OCI-LY1 (cell line): Measurements from ENCODE around the gene LHX1.

Experiments
- H2AFZ ChIP-seq: fragments of 200-600 bp; sonication (generic), shearing (Covaris generic); 2 replicates; pipeline ENCODE4 v1.6.0; 2014; ENCODE audit warnings: antibody characterized with exemption, mild to moderate bottlenecking, low read length
- H3F3A ChIP-seq: fragments of 200-600 bp; sonication (generic), shearing (Covaris generic); 2 replicates; pipeline ENCODE4 v1.6.0; 2014; ENCODE audit warnings: mild to moderate bottlenecking, antibody characterized with exemption, low read length, moderate library complexity; ENCODE audit not compliant: insufficient read depth
- H3K27ac ChIP-seq: fragments of 200-600 bp; sonication (generic); 2 replicates; pipeline ENCODE4 v1.5.1; 2014; ENCODE audit warnings: low read length, mixed run types, mild to moderate bottlenecking, low read depth; ENCODE audit not compliant: poor library complexity, severe bottlenecking
- H3K27me3 ChIP-seq: fragments of 200-600 bp; sonication (generic); 2 replicates; pipeline ENCODE4 v1.6.0; 2014; ENCODE audit warnings: antibody characterized with exemption, mild to moderate bottlenecking, low read length, moderate library complexity; ENCODE audit not compliant: insufficient read depth
- H3K36me3 ChIP-seq: fragments of 200-600 bp; sonication (generic); 2 replicates; pipeline ENCODE4 v1.6.1; 2014; ENCODE audit warnings: mild to moderate bottlenecking, antibody characterized with exemption, low read length, moderate library complexity, mixed read lengths; ENCODE audit not compliant: insufficient read depth
- H3K4me1 ChIP-seq: fragments of 200-600 bp; sonication (generic); 2 replicates; pipeline ENCODE4 v1.5.1; 2014; ENCODE audit warnings: mild to moderate bottlenecking, low read length, moderate library complexity; ENCODE audit not compliant: insufficient read depth, severe bottlenecking
- H3K4me2 ChIP-seq: fragments of 200-600 bp; sonication (generic), shearing (Covaris generic); 2 replicates; pipeline ENCODE4 v1.6.1; 2014; ENCODE audit warnings: low read length
- H3K4me3 ChIP-seq: fragments of 200-600 bp; sonication (generic); 2 replicates; pipeline ENCODE4 v1.5.1; 2014; ENCODE audit warnings: low read length, low read depth, mild to moderate bottlenecking, mixed read lengths; ENCODE audit not compliant: poor library complexity, severe bottlenecking
- H3K79me2 ChIP-seq: fragments of 200-600 bp; shearing (Covaris generic); 2 replicates; pipeline ENCODE4 v1.6.1; 2016; ENCODE audit warnings: mixed run types, low read length, mixed read lengths; ENCODE audit not compliant: insufficient read depth
- H3K9ac ChIP-seq: fragments of 200-600 bp; sonication (generic), shearing (Covaris generic); 2 replicates; pipeline ENCODE4 v1.6.1; 2014; ENCODE audit warnings: mild to moderate bottlenecking, low read length, mixed read lengths
- H3K9me2 ChIP-seq: fragments of 200-600 bp; sonication (generic), shearing (Covaris generic); 2 replicates; pipeline ENCODE4 v1.6.1; 2014; ENCODE audit warnings: low read depth, mild to moderate bottlenecking, low read length, mixed read lengths
- H3K9me3 ChIP-seq: fragments of 200-600 bp; shearing (Covaris generic); 2 replicates; pipeline ENCODE4 v1.6.1; 2014; ENCODE audit warnings: low read length, mixed read lengths
- H4K20me1 ChIP-seq: fragments of 200-600 bp; sonication (generic), shearing (Covaris generic); 2 replicates; pipeline ENCODE4 v1.6.0; 2016; ENCODE audit warnings: mild to moderate bottlenecking, low read length; ENCODE audit not compliant: insufficient read depth
- CTCF ChIP-seq: fragments of 200-600 bp; sonication (generic), shearing (Covaris generic); IDR thresholded peaks from 2 replicates; pipeline ENCODE4 v1.5.1; 2017; ENCODE audit warnings: mild to moderate bottlenecking, antibody characterized with exemption, low read length, moderate library complexity, mixed read lengths
- EZH2 ChIP-seq: fragments of 200-600 bp; sonication (generic), shearing (Covaris generic); IDR thresholded peaks from 2 replicates; pipeline ENCODE4 v1.8.0; 2017; ENCODE audit warnings: borderline replicate concordance, mixed run types, mild to moderate bottlenecking, antibody characterized with exemption, low read length, moderate library complexity, mixed read lengths

Gene LHX1

GRCh38 chr17:36934692-36935630, 2.3 kb upstream of the LHX1 start:
- Histone ChIP-seq H3K4me1 (no peaks in the 10 kb centered on the region), H3F3A (no peaks in the 10 kb centered on the region), H3K9ac (no peak overlapping the region), H3K9me2 (no peaks in the 10 kb centered on the region), H3K4me2 (no peak overlapping the region), H2AFZ (no peak overlapping the region), H3K27ac (no peak overlapping the region), H4K20me1 (no peaks in the 10 kb centered on the region), H3K79me2 (no peaks in the 10 kb centered on the region), H3K36me3 (no peaks in the 10 kb centered on the region), H3K4me3 (no peak overlapping the region), H3K9me3 (no peaks in the 10 kb centered on the region), H3K27me3 (no peaks in the 10 kb centered on the region)
- TF ChIP-seq CTCF (no peak), EZH2 (no peak)

GRCh38 chr17:36935671-36936454, 1.4 kb upstream of the LHX1 start:
- Histone ChIP-seq H3K36me3 (no peaks in the 10 kb centered on the region), H3F3A (no peaks in the 10 kb centered on the region), H3K27ac (no peak overlapping the region), H4K20me1 (no peaks in the 10 kb centered on the region), H3K79me2 (no peaks in the 10 kb centered on the region), H3K4me1 (no peaks in the 10 kb centered on the region), H2AFZ (no peak overlapping the region), H3K9ac (no peak overlapping the region), H3K27me3 (no peaks in the 10 kb centered on the region), H3K9me2 (no peaks in the 10 kb centered on the region), H3K9me3 (no peaks in the 10 kb centered on the region), H3K4me3 (no peak overlapping the region), H3K4me2 (no peak overlapping the region)
- TF ChIP-seq CTCF, result no peak
- no peak for TF ChIP-seq EZH2

- Histone ChIP-seq H4K20me1 (no peaks in the 10 kb centered on the region), H3K27me3 (no peaks in the 10 kb centered on the region), H3K4me3 (no peak overlapping the region), H3K27ac (no peak overlapping the region), H2AFZ (no peak overlapping the region), H3K4me1 (no peaks in the 10 kb centered on the region), H3K36me3 (no peaks in the 10 kb centered on the region), H3K9me2 (no peaks in the 10 kb centered on the region), H3F3A (no peaks in the 10 kb centered on the region), H3K9ac (no peak overlapping the region), H3K4me2 (no peak overlapping the region), H3K79me2 (no peaks in the 10 kb centered on the region), H3K9me3 (no peaks in the 10 kb centered on the region)
- TF ChIP-seq CTCF, result no peak
- no peak for TF ChIP-seq EZH2
Measured at GRCh38 chr17:36936455-36937000, 747 bp upstream of the LHX1 start.
